GM12878 (cell line): ENCODE measurements around the gene MAN1B1. TPM values are rescaled to one million over a fixed set of nuclear protein-coding genes. Genes with fewer than 3 reads are reported as not detected.

Source experiments
- ATAC-seq: fragments of 200-7000 bp; cut with Tn5 transposase; 3 replicates; pipeline ENCODE4 v1.9.1; 2020; ENCODE audit warnings: mild to moderate bottlenecking, moderate library complexity
- BruUV-seq: library from RNA; stranded (reverse); fragments of 400-500 nt; replicated peaks from 2 replicates; lab custom pipeline; 2021; lab: Mats Ljungman, UMichigan
- CTCF ChIA-PET: fragments of 300-600 bp; sonication (Branson Sonifier 250); formaldehyde crosslinking; extraction: SDS; loops from one replicate; lab custom pipeline; 2021; ENCODE audit warnings: inconsistent platforms; lab: Yijun Ruan, JAX
- POLR2A ChIA-PET: fragments of 350-600 bp; formaldehyde crosslinking; extraction: SDS; loops from one replicate; lab custom pipeline; 2021; ENCODE audit warnings: inconsistent platforms; lab: Charles Lee
- RAD21 ChIA-PET: fragments of 300-600 bp; sonication (Branson Sonifier 250); formaldehyde crosslinking; loops from one replicate; lab custom pipeline; 2023; ENCODE audit warnings: antibody characterized with exemption; ENCODE audit not compliant: unreplicated experiment; lab: Charles Lee
- SMC1A ChIA-PET: fragments of 300-600 bp; sonication (Branson Sonifier 250); formaldehyde crosslinking; loops from one replicate; lab custom pipeline; 2023; ENCODE audit not compliant: unreplicated experiment, uncharacterized antibody; lab: Charles Lee
- DNase-seq: peaks from one replicate; pipeline ENCODE4 v3.0.0-alpha.2; 2011; ENCODE audit warnings: low read depth, low spot score
- FAIRE-seq: peaks from 3 replicates; lab custom pipeline; 2011; peaks lifted over from hg19 to GRCh38; lab: Jason Lieb, UNC
- H2AFZ ChIP-seq: 2 replicates; pipeline ENCODE4 v1.6.0; 2011; ENCODE audit warnings: low read depth, low read length, control low read depth; ENCODE audit not compliant: control insufficient read depth
- H3K27ac ChIP-seq: 2 replicates; pipeline ENCODE4 v1.5.1; 2011; ENCODE audit warnings: control low read depth; ENCODE audit not compliant: control insufficient read depth, insufficient read depth
- H3K27me3 ChIP-seq, 2 experiments: replicated peaks in 1 of 2; 2 replicates each; pipeline versions ENCODE4 v1.6.0 to v1.6.1; 2011; ENCODE audit warnings: low read length in 1 of 2; ENCODE audit not compliant: control insufficient read depth in 2 of 2, insufficient read depth in 2 of 2
- H3K36me3 ChIP-seq, 2 experiments: 2 replicates each; pipeline ENCODE4 v1.5.1; 2011; ENCODE audit warnings: low read length in 1 of 2; ENCODE audit not compliant: control insufficient read depth in 2 of 2, insufficient read depth in 2 of 2
- H3K4me1 ChIP-seq: 2 replicates; pipeline ENCODE4 v1.6.1; 2011; ENCODE audit warnings: mild to moderate bottlenecking, low read length, moderate library complexity, mixed read lengths; ENCODE audit not compliant: control insufficient read depth, insufficient read depth
- H3K4me2 ChIP-seq: 2 replicates; pipeline ENCODE4 v1.6.0; 2011; ENCODE audit warnings: control low read depth; ENCODE audit not compliant: control insufficient read depth, insufficient read depth
- H3K4me3 ChIP-seq: fragments of 200-600 bp; sonication (generic); 2 replicates; pipeline ENCODE4 v1.5.1; 2016
- H3K79me2 ChIP-seq: 2 replicates; pipeline ENCODE4 v1.6.0; 2011; ENCODE audit warnings: low read length; ENCODE audit not compliant: control insufficient read depth, insufficient read depth
- H3K9ac ChIP-seq: 2 replicates; pipeline ENCODE4 v1.8.0; 2011; ENCODE audit warnings: low read length, control low read depth, mixed read lengths; ENCODE audit not compliant: control insufficient read depth, insufficient read depth
- H3K9me3 ChIP-seq: replicated peaks from 3 replicates; pipeline ENCODE4 v1.5.1; 2011; ENCODE audit warnings: mild to moderate bottlenecking, low read length; ENCODE audit not compliant: control insufficient read depth, insufficient read depth
- H4K20me1 ChIP-seq: 2 replicates; pipeline ENCODE4 v1.6.0; 2011; ENCODE audit not compliant: control insufficient read depth, insufficient read depth
- FOXK2 ChIP-seq: fragments of 450-650 bp; IDR thresholded peaks from 2 replicates; pipeline ENCODE4 v1.6.1; 2017; ENCODE audit warnings: mild to moderate bottlenecking, moderate library complexity
- GATAD2B ChIP-seq: fragments of 450-650 bp; conservative IDR thresholded peaks from 2 replicates; pipeline ENCODE4 v1.6.1; 2017; ENCODE audit warnings: low read depth, mild to moderate bottlenecking, moderate library complexity
- ZBTB40 ChIP-seq: fragments of 450-650 bp; IDR thresholded peaks from 2 replicates; pipeline ENCODE4 v1.6.1; 2016; ENCODE audit warnings: mild to moderate bottlenecking, moderate library complexity, borderline replicate concordance
- WGBS: methylation state at CpG from one replicate; pipeline ENCODE4 v1.1.6; 2016; ENCODE audit warnings: low lambda C conversion rate; ENCODE audit not compliant: insufficient replicate concordance, insufficient coverage; ENCODE audit errors: missing lambda C conversion rate; 5-methylcytosine and 5-hydroxymethylcytosine counted together
- in situ Hi-C: fragments of 300-500 bp; cut with MboI; formaldehyde crosslinking; loops from 9 replicates; pipeline ENCODE4 v1.14.3; 2018; ENCODE audit warnings: mixed read lengths
- intact Hi-C: fragments of 100-400 bp; cut with micrococcal nuclease; formaldehyde crosslinking; loops from one replicate; pipeline ENCODE4 v1.14.2; 2022; ENCODE audit not compliant: unreplicated experiment
- polyA plus RNA-seq, 11 experiments: library from polyadenylated mRNA; depleted of rRNA in 4 of 11; unstranded in 6 of 11; stranded (reverse) in 5 of 11; fragments of >200 nt; fragmentation: Nextera tagmentation in 4 of 11; fragmentation: Illumina TruSeq in 1 of 11; extraction: Ambion mirVana in 4 of 11; extraction: Trizol in 1 of 11; gene quantifications; 1 replicate in 1 of 11; 2 replicates in 10 of 11; pipeline versions ENCODE4 v1.2.1 to v1.2.3, GENCODE V29; 2011 to 2016; ENCODE audit warnings: inconsistent platforms in 2 of 11, missing spikeins in 2 of 11, low read depth in 1 of 11
- total RNA-seq, 4 experiments: library from RNA; depleted of rRNA in 3 of 4; stranded (reverse); fragments of >200 nt in 3 of 4; fragmentation: Illumina TruSeq in 1 of 4; extraction: Trizol in 1 of 4; gene quantifications; 2 replicates each; pipeline versions ENCODE4 v1.2.1 to v1.2.3, GENCODE V29; 2013 to 2021

Gene MAN1B1
- total and polyA plus RNA-seq, 10 of the 15 experiments (the other 5 are each of a cell fraction or from before 2014, with no cell fraction given): 0.71 to 34.1 (median 22.7) TPM

- ATAC-seq: peak; percentile 3
Observed at GRCh38 chr9:137087409-137087925, 682 bp downstream of the MAN1B1 start.

More at GRCh38 chr9:137087409-137087925, 682 bp downstream of the MAN1B1 start:
- H2AFZ ChIP-seq: peak overlapping the region; percentile 83
- peaks cover 29% of the 10 kb centered on the region for H3K4me1 ChIP-seq
- BruUV-seq: no TSS peak
- peak; percentile 23 for FAIRE-seq
- WGBS: 15% methylated on average over 22 of the region's 22 CpGs
- DNase-seq: no peak
- peak overlapping the region; percentile 87 for H3K9ac ChIP-seq
- SMC1A ChIA-PET: interaction anchor here (0.9 to 2.8 kb wide), 5 partner anchors 8 to 64 kb away, joined by 3 to 30 read pairs (median 11); partner anchors contain the start of genes SAPCD2 and UAP1L1
- POLR2A ChIA-PET: interaction anchor here (0.6 to 2.7 kb wide), 15 partner anchors 8 to 326 kb away, joined by 3 to 38 read pairs (median 7); partner anchors contain the start of genes NDOR1, RNF208, SAPCD2 and TMEM203
- H3K4me3 ChIP-seq: peak overlapping the region; percentile 73
- H3K79me2 ChIP-seq: peaks cover 10% of the 10 kb centered on the region
- H4K20me1 ChIP-seq: no peaks in the 10 kb centered on the region
- in situ Hi-C loops: no loop called here
- peak overlapping the region; percentile 96 for H3K4me2 ChIP-seq
- no peaks in the 10 kb centered on the region for H3K9me3 ChIP-seq
- H3K27ac ChIP-seq: peak overlapping the region; percentile 80
- TF ChIP-seq GATAD2B: peak; percentile 60
- peak; percentile 74 for TF ChIP-seq ZBTB40
- no peak for TF ChIP-seq FOXK2
- RAD21 ChIA-PET: interaction anchor here (0.7 to 2.7 kb wide), 10 partner anchors 9 to 149 kb away, joined by 3 to 32 read pairs (median 6); partner anchors contain the start of genes DPP7, SAPCD2 and UAP1L1
- intact Hi-C loops: no loop called here
- H3K36me3 ChIP-seq: peaks cover 0 to 3% of the 10 kb centered on the region in 2 experiments; a peak in 1 of 4 replicates
- H3K27me3 ChIP-seq: no peaks in the 10 kb centered on the region
- CTCF ChIA-PET: interaction anchor here (0.7 to 5.0 kb wide), 11 partner anchors 8 to 149 kb away, joined by 3 to 80 read pairs (median 6); partner anchors contain the start of gene SAPCD2
